IPS DF 6.9 (cell line): ENCODE data around the gene CEACAM16.

Experiments used
- DNase-seq: peaks from one replicate; pipeline ENCODE4 v3.0.0-alpha.2; 2013; ENCODE audit warnings: low read depth, low spot score
- H3K27ac ChIP-seq: one replicate; pipeline ENCODE4 v1.5.1; 2013; ENCODE audit warnings: low read length, control low read depth
- H3K27me3 ChIP-seq: 2 replicates; pipeline ENCODE4 v1.6.1; 2013; ENCODE audit warnings: mild to moderate bottlenecking, low read length; ENCODE audit not compliant: control insufficient read depth, insufficient read depth
- H3K36me3 ChIP-seq: 2 replicates; pipeline ENCODE4 v1.6.1; 2013; ENCODE audit warnings: low read length; ENCODE audit not compliant: control insufficient read depth, insufficient read depth
- H3K4me1 ChIP-seq: 2 replicates; pipeline ENCODE4 v1.6.1; 2013; ENCODE audit warnings: low read length; ENCODE audit not compliant: control insufficient read depth, insufficient read depth
- H3K4me3 ChIP-seq: 2 replicates; pipeline ENCODE4 v1.5.1; 2013; ENCODE audit warnings: mild to moderate bottlenecking, low read length
- H3K9me3 ChIP-seq: 2 replicates; pipeline ENCODE4 v1.6.1; 2013; ENCODE audit warnings: low read length, inconsistent platforms; ENCODE audit not compliant: control insufficient read depth, insufficient read depth
- WGBS: extraction: QIAGEN DNeasy Blood & Tissue Kit; methylation state at CpG from one replicate; pipeline ENCODE4 v1.1.7; 2013; ENCODE audit warnings: mixed read lengths, missing lambda C conversion rate; ENCODE audit not compliant: insufficient read length, insufficient coverage; 5-methylcytosine and 5-hydroxymethylcytosine counted together

The CEACAM16 gene

GRCh38 chr19:44723952-44724319 is 25.0 kb downstream of the CEACAM16 start:
- no peak overlapping the region for H3K27ac ChIP-seq
- no peak for DNase-seq
- H3K9me3 ChIP-seq: no peaks in the 10 kb centered on the region
- H3K36me3 ChIP-seq: no peaks in the 10 kb centered on the region
- H3K27me3 ChIP-seq: no peaks in the 10 kb centered on the region
- no peak overlapping the region for H3K4me3 ChIP-seq
- H3K4me1 ChIP-seq: peaks cover 1% of the 10 kb centered on the region; the same call in 1 of the 2 replicates
- WGBS: no CpG with 5 or more reads among the region's 7 CpGs

GRCh38 chr19:44725251-44725650 is 26.3 kb downstream of the CEACAM16 start:
- Histone ChIP-seq H3K27me3 (no peaks in the 10 kb centered on the region), H3K36me3 (no peaks in the 10 kb centered on the region), H3K9me3 (no peaks in the 10 kb centered on the region), H3K4me3 (no peak overlapping the region), H3K4me1 (no peaks in the 10 kb centered on the region; the same call in 1 of the 2 replicates), H3K27ac (no peak overlapping the region)
- WGBS: no CpG with 5 or more reads among the region's 18 CpGs
- DNase-seq: no peak

- no peaks in the 10 kb centered on the region for H3K27me3 ChIP-seq
- H3K9me3 ChIP-seq: no peaks in the 10 kb centered on the region
- no peak overlapping the region for H3K27ac ChIP-seq
- no peaks in the 10 kb centered on the region for H3K36me3 ChIP-seq
- WGBS: no CpG with 5 or more reads among the region's 5 CpGs
- no peak for DNase-seq
- no peak overlapping the region for H3K4me3 ChIP-seq
- no peaks in the 10 kb centered on the region; the same call in 1 of the 2 replicates for H3K4me1 ChIP-seq
These were observed 26.7 kb downstream of the CEACAM16 start for GRCh38 chr19:44725684-44726083.

GRCh38 chr19:44726465-44726864 is 27.5 kb downstream of the CEACAM16 start:
- Histone ChIP-seq H3K36me3 (no peaks in the 10 kb centered on the region), H3K9me3 (no peaks in the 10 kb centered on the region), H3K27ac (no peak overlapping the region), H3K4me3 (no peak overlapping the region), H3K27me3 (no peaks in the 10 kb centered on the region), H3K4me1 (no peaks in the 10 kb centered on the region; the same call in 1 of the 2 replicates)
- no peak for DNase-seq
- whole genome bisulfite sequencing: no CpG with 5 or more reads among the region's 12 CpGs

GRCh38 chr19:44728178-44728577 is 29.2 kb downstream of the CEACAM16 start:
- WGBS: no CpG with 5 or more reads among the region's 6 CpGs
- DNase-seq: no peak
- H3K4me1 ChIP-seq: no peaks in the 10 kb centered on the region; the same call in 1 of the 2 replicates
- no peak overlapping the region for H3K27ac ChIP-seq
- H3K36me3 ChIP-seq: no peaks in the 10 kb centered on the region
- H3K4me3 ChIP-seq: no peak overlapping the region
- no peaks in the 10 kb centered on the region for H3K9me3 ChIP-seq
- no peaks in the 10 kb centered on the region for H3K27me3 ChIP-seq

- no peaks in the 10 kb centered on the region for H3K9me3 ChIP-seq
- H3K27ac ChIP-seq: no peak overlapping the region
- no CpG with 5 or more reads among the region's 8 CpGs for WGBS
- no peaks in the 10 kb centered on the region for H3K36me3 ChIP-seq
- no peaks in the 10 kb centered on the region; the same call in 1 of the 2 replicates for H3K4me1 ChIP-seq
- no peak overlapping the region for H3K4me3 ChIP-seq
- no peaks in the 10 kb centered on the region for H3K27me3 ChIP-seq
- DNase-seq: no peak
These were observed 30.6 kb downstream of the CEACAM16 start for GRCh38 chr19:44729516-44730033.

- H3K4me1 ChIP-seq: no peaks in the 10 kb centered on the region; the same call in none of the 2 replicates
- H3K27ac ChIP-seq: no peak overlapping the region
- no CpG with 5 or more reads among the region's 5 CpGs for WGBS
- no peak for DNase-seq
- no peaks in the 10 kb centered on the region for H3K9me3 ChIP-seq
- no peaks in the 10 kb centered on the region for H3K36me3 ChIP-seq
- H3K27me3 ChIP-seq: no peaks in the 10 kb centered on the region
- H3K4me3 ChIP-seq: no peak overlapping the region
These were observed 32.1 kb downstream of the CEACAM16 start for GRCh38 chr19:44731081-44731480.

- DNase-seq: no peak
- Histone ChIP-seq H3K27me3 (no peaks in the 10 kb centered on the region), H3K9me3 (no peaks in the 10 kb centered on the region), H3K4me3 (no peak overlapping the region), H3K4me1 (no peaks in the 10 kb centered on the region; the same call in none of the 2 replicates), H3K27ac (no peak overlapping the region), H3K36me3 (no peaks in the 10 kb centered on the region)
- no CpG with 5 or more reads among the region's 5 CpGs for WGBS
These were observed 32.7 kb downstream of the CEACAM16 start for GRCh38 chr19:44731622-44732021.

- no peak for DNase-seq
- 100% methylated on average over 2 of the region's 11 CpGs for WGBS
These were observed 33.5 kb downstream of the CEACAM16 start for GRCh38 chr19:44732235-44733014.

GRCh38 chr19:44734357-44734756 is 35.4 kb downstream of the CEACAM16 start:
- WGBS: no CpG with 5 or more reads among the region's 1 CpG
- no peaks in the 10 kb centered on the region; the same call in none of the 2 replicates for H3K4me1 ChIP-seq
- no peak for DNase-seq

More at GRCh38 chr19:44732235-44733014, 33.5 kb downstream of the CEACAM16 start:
- Histone ChIP-seq H3K4me1 (no peaks in the 10 kb centered on the region; the same call in none of the 2 replicates), H3K27me3 (no peaks in the 10 kb centered on the region), H3K4me3 (no peak overlapping the region), H3K27ac (no peak overlapping the region), H3K36me3 (no peaks in the 10 kb centered on the region), H3K9me3 (no peaks in the 10 kb centered on the region)

More at GRCh38 chr19:44734357-44734756, 35.4 kb downstream of the CEACAM16 start:
- Histone ChIP-seq H3K27ac (no peak overlapping the region), H3K4me3 (no peak overlapping the region), H3K36me3 (no peaks in the 10 kb centered on the region), H3K27me3 (no peaks in the 10 kb centered on the region), H3K9me3 (no peaks in the 10 kb centered on the region)
